Ectodermal cell (in vitro differentiated cells): ENCODE results near the gene GALNT11.

Experiments
- H3K27ac ChIP-seq: 2 replicates; pipeline ENCODE4 v1.7.0; 2013; ENCODE audit warnings: mild to moderate bottlenecking, low read depth, low read length; ENCODE audit not compliant: insufficient read depth, poor library complexity, severe bottlenecking
- H3K27me3 ChIP-seq: 2 replicates; pipeline ENCODE4 v1.7.0; 2013; ENCODE audit warnings: mild to moderate bottlenecking, low read length; ENCODE audit not compliant: insufficient read depth, control insufficient read depth, poor library complexity, severe bottlenecking
- H3K36me3 ChIP-seq: one replicate; pipeline ENCODE4 v1.7.0; 2013; ENCODE audit warnings: low read length; ENCODE audit not compliant: control insufficient read depth, insufficient read depth
- H3K4me1 ChIP-seq: one replicate; pipeline ENCODE4 v1.7.0; 2013; ENCODE audit warnings: low read length; ENCODE audit not compliant: control insufficient read depth, insufficient read depth
- H3K4me3 ChIP-seq: 2 replicates; pipeline ENCODE4 v1.7.0; 2013; ENCODE audit warnings: low read depth, low read length, control low read depth; ENCODE audit not compliant: insufficient read depth
- H3K9me3 ChIP-seq: 2 replicates; pipeline ENCODE4 v1.7.0; 2013; ENCODE audit warnings: mild to moderate bottlenecking, low read length, moderate library complexity; ENCODE audit not compliant: control insufficient read depth
- WGBS, 2 experiments: methylation state at CpG; one replicate each; pipeline ENCODE4 v1.1.7; 2013; ENCODE audit warnings: missing lambda C conversion rate in 2 of 2; 5-methylcytosine and 5-hydroxymethylcytosine counted together

Gene GALNT11

DNA sequence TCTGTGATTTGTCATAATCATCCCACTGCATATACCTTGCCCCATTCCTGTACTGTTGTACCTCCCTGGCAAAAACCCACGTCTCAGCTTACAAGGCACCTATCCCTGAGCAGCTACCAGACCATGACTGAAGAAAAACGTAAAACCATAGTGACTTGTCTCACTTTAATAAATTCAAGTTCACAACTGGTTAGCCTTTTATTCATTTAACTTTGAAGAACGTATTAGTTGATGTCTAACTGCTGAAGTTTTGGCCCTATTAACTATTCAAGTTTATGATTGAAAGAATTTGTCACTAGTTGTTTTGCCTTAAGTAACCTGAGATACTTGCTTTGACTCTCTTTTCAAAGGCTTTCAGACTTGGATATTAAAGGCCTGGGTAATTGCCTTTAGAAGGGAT lies 59.7 kb downstream of the GALNT11 start:
- H3K27ac ChIP-seq: no peak overlapping the region
- no peaks in the 10 kb centered on the region for H3K36me3 ChIP-seq
- H3K9me3 ChIP-seq: no peaks in the 10 kb centered on the region
- no peaks in the 10 kb centered on the region for H3K27me3 ChIP-seq
- H3K4me3 ChIP-seq: no peak overlapping the region
- WGBS, 2 experiments: 90 to 92% methylated on average over 3 of the region's 3 CpGs
- no peaks in the 10 kb centered on the region for H3K4me1 ChIP-seq

DNA sequence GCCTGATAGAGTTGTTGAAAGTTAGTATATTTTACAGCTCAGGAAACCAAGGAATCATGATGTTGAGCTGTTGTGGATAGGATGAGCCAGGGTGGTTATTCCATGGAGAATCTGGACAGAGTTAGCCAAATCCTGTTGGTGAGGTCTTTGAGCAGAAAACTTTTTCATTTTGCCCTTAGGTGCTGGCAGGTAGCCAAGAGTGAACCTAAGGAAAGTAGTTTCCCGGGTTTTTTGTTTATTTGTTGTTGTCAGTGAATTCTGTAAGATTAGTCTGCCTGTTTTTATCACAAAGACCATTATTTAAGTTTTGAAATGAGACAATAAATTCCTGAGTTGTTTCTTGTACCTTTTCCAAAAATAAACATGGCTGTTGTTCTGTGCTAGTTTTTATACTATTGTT lies 61.0 kb downstream of the GALNT11 start:
- Histone ChIP-seq H3K27ac (no peak overlapping the region), H3K4me1 (no peaks in the 10 kb centered on the region), H3K27me3 (no peaks in the 10 kb centered on the region), H3K9me3 (no peaks in the 10 kb centered on the region), H3K36me3 (no peaks in the 10 kb centered on the region), H3K4me3 (no peak overlapping the region)
- 100% methylated on average over 1 of the region's 1 CpG for WGBS, 2 experiments

DNA sequence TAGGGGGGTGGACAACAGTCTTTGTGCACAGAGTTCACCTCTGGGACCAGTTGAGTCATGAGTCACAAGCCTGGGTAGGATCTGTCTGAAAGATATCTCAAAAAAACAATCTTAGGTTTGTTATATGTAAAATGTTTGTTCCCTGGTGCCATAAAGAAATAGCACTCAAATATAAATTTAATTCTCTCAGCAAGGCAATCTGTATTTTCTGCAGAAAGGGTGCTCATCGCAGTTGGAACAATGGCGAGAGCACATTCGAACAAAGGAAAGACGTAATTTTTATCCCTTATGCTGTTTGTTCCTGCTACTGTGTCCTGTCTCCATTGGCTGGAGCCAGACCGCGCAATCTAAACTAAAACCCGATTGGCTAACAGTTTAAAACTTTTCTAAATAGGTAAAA lies 63.7 kb downstream of the GALNT11 start:
- Histone ChIP-seq H3K9me3 (no peaks in the 10 kb centered on the region), H3K36me3 (no peaks in the 10 kb centered on the region), H3K27me3 (no peaks in the 10 kb centered on the region), H3K27ac (no peak overlapping the region), H3K4me3 (no peak overlapping the region), H3K4me1 (no peaks in the 10 kb centered on the region)
- WGBS, 2 experiments: 94 to 96% methylated on average over 7 of the region's 7 CpGs

DNA sequence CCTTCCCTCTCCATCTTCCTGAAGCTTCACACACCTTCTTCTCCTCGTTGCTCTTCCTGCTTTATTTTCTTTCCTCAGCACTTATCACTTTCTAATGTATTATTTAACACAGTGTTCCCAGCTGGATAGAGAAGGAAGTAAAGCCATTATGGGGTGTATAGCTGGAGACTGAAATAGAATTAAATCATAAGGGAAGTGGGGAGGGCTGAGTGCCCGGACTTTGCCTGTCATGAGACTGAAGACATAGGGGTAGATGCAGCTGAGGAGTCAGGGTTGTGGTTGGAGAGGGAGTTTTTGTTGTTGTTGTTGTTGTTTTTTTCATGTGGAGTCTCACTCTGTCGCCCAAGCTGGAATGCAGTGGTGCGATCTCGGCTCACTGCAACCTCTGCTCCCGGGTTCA lies 65.3 kb downstream of the GALNT11 start:
- H3K4me1 ChIP-seq: no peaks in the 10 kb centered on the region
- H3K4me3 ChIP-seq: no peak overlapping the region
- WGBS, 2 experiments: 95 to 96% methylated on average over 6 of the region's 6 CpGs
- no peaks in the 10 kb centered on the region for H3K36me3 ChIP-seq
- H3K9me3 ChIP-seq: no peaks in the 10 kb centered on the region
- no peak overlapping the region for H3K27ac ChIP-seq
- no peaks in the 10 kb centered on the region for H3K27me3 ChIP-seq

DNA sequence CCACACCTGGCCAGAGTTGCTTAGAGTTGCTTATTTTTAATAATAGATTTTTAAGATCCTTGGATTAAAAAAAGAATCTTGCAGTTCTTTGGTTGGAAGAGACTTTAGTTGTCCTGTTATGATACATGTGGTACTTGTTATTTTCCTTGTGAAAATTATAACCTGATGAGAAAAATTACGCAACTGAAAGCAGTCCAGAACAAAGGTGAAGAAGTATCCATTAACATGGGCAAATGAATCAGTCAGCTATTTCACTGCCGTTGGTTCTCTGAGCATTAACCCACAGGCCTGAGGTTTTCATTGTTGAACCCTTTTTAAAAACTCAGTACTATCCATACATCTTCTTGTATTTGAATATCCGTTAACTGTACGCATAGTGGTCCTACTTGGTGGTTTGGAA lies 68.2 kb downstream of the GALNT11 start:
- Histone ChIP-seq H3K27me3 (no peaks in the 10 kb centered on the region), H3K27ac (no peak overlapping the region), H3K36me3 (no peaks in the 10 kb centered on the region), H3K9me3 (no peaks in the 10 kb centered on the region), H3K4me1 (no peaks in the 10 kb centered on the region), H3K4me3 (no peak overlapping the region)
- WGBS, 2 experiments: 90 to 98% methylated on average over 2 to 4 of the region's 4 CpGs

DNA sequence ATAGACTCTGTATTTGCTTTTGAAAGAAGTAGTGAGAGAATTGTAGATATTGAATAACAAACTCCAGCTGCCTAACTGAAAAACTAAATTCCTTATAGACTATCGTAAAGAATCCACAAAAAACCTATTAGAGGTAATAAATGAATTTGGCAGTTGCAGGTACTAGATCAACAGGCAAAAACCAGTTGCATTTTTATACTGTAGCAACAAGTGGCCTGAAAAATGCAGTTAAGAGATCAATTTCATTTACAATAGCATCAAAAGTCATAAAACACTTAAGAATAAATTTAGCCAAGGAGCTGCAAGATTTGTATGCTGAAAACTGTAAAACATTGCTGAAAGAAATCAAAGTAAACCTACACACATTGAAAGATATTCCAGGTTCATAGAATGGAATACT lies 70.3 kb downstream of the GALNT11 start:
- Histone ChIP-seq H3K4me3 (no peak overlapping the region), H3K9me3 (no peaks in the 10 kb centered on the region), H3K36me3 (no peaks in the 10 kb centered on the region), H3K27me3 (no peaks in the 10 kb centered on the region), H3K27ac (no peak overlapping the region), H3K4me1 (no peaks in the 10 kb centered on the region)
- WGBS, 2 experiments: 86% methylated on average over 1 of the region's 1 CpG; no CpG with 5 or more reads in 1 of the 2 experiments

DNA sequence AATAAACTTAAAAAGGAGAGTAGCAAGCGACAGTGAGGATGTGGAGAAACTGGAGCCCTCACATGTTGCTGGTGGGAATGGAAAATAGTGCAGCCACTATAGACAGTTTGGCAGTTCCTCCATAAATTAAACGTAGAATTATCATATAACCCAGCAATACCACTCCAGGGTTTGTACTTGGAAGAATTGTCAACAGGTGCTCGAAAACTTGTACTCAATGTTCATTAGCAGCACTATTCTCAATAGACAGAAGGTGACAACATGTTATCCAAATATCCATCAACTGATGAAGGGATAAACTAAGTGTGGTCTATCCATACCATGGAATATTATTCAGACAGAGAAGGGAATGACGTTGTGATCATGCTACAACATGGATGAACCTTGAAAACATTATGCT lies 71.9 kb downstream of the GALNT11 start:
- Histone ChIP-seq H3K27me3 (no peaks in the 10 kb centered on the region), H3K4me1 (no peaks in the 10 kb centered on the region), H3K27ac (no peak overlapping the region), H3K36me3 (no peaks in the 10 kb centered on the region), H3K9me3 (no peaks in the 10 kb centered on the region), H3K4me3 (no peak overlapping the region)
- WGBS, 2 experiments: 96 to 97% methylated on average over 4 of the region's 4 CpGs

DNA sequence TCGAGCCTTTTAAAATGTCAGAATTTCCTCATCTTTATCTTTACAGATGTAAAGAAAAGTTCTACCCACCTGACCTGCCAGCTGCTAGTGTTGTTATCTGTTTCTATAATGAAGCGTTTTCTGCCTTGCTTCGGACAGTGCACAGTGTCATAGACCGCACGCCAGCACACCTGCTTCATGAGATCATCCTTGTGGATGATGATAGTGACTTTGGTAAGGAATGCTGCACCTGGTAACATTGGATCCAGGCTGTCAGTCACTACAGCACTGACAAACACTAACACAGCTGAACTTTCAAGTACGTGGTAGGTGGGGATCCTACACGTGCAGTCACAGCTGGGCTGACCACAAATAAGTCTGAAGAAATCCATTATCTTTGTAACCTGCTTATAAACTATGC lies 77.6 kb downstream of the GALNT11 start:
- Histone ChIP-seq H3K4me3 (no peak overlapping the region), H3K36me3 (peaks cover 5% of the 10 kb centered on the region), H3K27ac (no peak overlapping the region), H3K9me3 (no peaks in the 10 kb centered on the region), H3K4me1 (no peaks in the 10 kb centered on the region), H3K27me3 (no peaks in the 10 kb centered on the region)
- WGBS, 2 experiments: 93 to 97% methylated on average over 6 of the region's 7 CpGs

DNA sequence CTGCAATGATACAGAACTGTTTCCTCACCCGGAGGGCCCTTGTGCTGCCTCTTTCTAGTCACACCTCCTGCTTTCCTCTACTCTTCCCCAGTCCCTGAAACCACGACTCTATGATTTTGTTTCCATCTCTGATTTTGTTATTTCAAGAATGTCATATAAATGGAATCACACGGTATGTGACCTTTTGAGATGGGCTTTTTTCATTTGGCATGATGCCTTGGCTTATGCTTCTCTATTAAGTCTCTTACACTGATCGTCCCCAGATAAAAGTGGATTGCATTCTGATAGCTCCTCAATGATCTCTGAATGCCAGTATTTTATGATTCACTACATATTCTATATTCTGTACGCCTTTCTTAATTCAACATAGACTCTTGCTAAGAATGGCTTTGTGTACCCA lies 78.2 kb downstream of the GALNT11 start:
- no peaks in the 10 kb centered on the region for H3K4me1 ChIP-seq
- H3K27me3 ChIP-seq: no peaks in the 10 kb centered on the region
- no peak overlapping the region for H3K4me3 ChIP-seq
- H3K36me3 ChIP-seq: peaks cover 5% of the 10 kb centered on the region
- no peak overlapping the region for H3K27ac ChIP-seq
- H3K9me3 ChIP-seq: no peaks in the 10 kb centered on the region
- WGBS, 2 experiments: 93 to 94% methylated on average over 5 of the region's 5 CpGs

DNA sequence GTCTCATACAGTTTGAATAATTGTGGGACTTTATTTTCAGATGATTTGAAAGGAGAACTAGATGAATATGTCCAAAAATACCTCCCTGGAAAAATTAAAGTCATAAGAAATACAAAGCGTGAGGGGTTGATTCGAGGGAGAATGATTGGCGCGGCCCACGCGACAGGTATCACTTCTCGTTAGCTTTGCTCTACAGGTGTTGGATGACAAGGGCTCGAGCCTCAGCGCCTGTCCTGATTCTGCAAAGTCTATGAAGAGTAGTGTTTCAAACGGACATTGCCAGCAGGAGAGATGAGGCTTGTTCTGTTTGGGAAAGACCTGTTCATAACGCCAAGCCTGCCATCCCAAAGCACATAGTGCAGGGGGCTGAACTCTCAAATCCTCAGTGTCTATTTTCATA lies 79.7 kb downstream of the GALNT11 start:
- H3K27ac ChIP-seq: no peak overlapping the region
- no peak overlapping the region for H3K4me3 ChIP-seq
- peaks cover 5% of the 10 kb centered on the region for H3K36me3 ChIP-seq
- no peaks in the 10 kb centered on the region for H3K27me3 ChIP-seq
- 95 to 96% methylated on average over 11 of the region's 11 CpGs for WGBS, 2 experiments
- H3K4me1 ChIP-seq: no peaks in the 10 kb centered on the region
- H3K9me3 ChIP-seq: no peaks in the 10 kb centered on the region

DNA sequence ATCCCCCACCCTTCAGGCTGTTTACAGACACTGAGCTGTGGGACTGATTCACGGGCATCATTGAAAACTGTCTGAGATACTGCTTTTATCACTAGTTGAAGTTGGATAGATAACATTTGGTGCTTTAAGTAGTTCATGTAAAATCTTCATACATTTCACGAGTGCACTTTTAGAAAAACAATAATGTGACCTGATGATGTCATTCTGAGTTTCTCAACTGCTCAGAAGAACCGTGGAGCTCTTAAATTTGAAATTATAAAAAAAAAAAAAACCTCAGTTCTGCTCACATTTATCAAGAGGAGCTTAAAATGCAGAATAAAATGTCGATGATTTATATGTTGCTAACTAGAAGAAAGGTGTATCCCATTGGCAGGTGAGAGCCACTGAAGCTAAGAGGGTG lies 81.5 kb downstream of the GALNT11 start:
- peaks cover 5% of the 10 kb centered on the region for H3K36me3 ChIP-seq
- no peaks in the 10 kb centered on the region for H3K4me1 ChIP-seq
- H3K27me3 ChIP-seq: no peaks in the 10 kb centered on the region
- no peaks in the 10 kb centered on the region for H3K9me3 ChIP-seq
- 92 to 98% methylated on average over 4 of the region's 4 CpGs for WGBS, 2 experiments
- H3K4me3 ChIP-seq: no peak overlapping the region
- H3K27ac ChIP-seq: no peak overlapping the region
